Esophagus muscularis mucosa (tissue), 4 donors: ENCODE data around the gene CNP.

Source experiments
- EP300 ChIP-seq: sonication (generic); formaldehyde crosslinking; IDR thresholded peaks from one replicate; pipeline ENCODE4 v1.6.1; 2017; ENCODE audit warnings: antibody characterized with exemption
- POLR2A ChIP-seq: fragments of 450-650 bp; IDR thresholded peaks from one replicate; pipeline ENCODE4 v1.6.1; 2017; ENCODE audit warnings: antibody characterized with exemption, moderate library complexity, mild to moderate bottlenecking, low read depth
- POLR2AphosphoS5 ChIP-seq, 2 donors: sonication (generic); formaldehyde crosslinking; IDR thresholded peaks; one replicate each; pipeline ENCODE4 v1.6.1; 2017; ENCODE audit warnings: antibody characterized with exemption in 2 of 2
- TF ChIP-seq, protein P1 (sequence below), 3 experiments: fragments of 200-600 bp in 2 of 3; fragments of 450-650 bp in 1 of 3; sonication (generic) in 2 of 3; IDR thresholded peaks; one replicate each; pipeline ENCODE4 v1.5.1; 2017 to 2019; ENCODE audit warnings: antibody characterized with exemption in 3 of 3, mild to moderate bottlenecking in 2 of 3, moderate library complexity in 1 of 3

DNA sequence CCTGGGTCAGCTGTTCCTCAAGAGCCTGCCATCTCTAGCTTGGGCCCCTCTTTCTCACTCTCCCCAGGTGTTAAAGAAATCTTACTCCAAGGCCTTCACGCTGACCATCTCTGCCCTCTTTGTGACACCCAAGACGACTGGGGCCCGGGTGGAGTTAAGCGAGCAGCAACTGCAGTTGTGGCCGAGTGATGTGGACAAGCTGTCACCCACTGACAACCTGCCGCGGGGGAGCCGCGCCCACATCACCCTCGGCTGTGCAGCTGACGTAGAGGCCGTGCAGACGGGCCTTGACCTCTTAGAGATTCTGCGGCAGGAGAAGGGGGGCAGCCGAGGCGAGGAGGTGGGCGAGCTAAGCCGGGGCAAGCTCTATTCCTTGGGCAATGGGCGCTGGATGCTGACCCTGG, 6.8 kb downstream of the CNP start:
- TF ChIP-seq, protein P1, sequence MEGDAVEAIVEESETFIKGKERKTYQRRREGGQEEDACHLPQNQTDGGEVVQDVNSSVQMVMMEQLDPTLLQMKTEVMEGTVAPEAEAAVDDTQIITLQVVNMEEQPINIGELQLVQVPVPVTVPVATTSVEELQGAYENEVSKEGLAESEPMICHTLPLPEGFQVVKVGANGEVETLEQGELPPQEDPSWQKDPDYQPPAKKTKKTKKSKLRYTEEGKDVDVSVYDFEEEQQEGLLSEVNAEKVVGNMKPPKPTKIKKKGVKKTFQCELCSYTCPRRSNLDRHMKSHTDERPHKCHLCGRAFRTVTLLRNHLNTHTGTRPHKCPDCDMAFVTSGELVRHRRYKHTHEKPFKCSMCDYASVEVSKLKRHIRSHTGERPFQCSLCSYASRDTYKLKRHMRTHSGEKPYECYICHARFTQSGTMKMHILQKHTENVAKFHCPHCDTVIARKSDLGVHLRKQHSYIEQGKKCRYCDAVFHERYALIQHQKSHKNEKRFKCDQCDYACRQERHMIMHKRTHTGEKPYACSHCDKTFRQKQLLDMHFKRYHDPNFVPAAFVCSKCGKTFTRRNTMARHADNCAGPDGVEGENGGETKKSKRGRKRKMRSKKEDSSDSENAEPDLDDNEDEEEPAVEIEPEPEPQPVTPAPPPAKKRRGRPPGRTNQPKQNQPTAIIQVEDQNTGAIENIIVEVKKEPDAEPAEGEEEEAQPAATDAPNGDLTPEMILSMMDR (IDR thresholded peaks at IDR 0.05): no peak
- TF ChIP-seq POLR2AphosphoS5 (IDR thresholded peaks at IDR 0.05) (no peak), POLR2A (no peak), EP300 (no peak)
